ENCODE data around the gene MEI1.

The MEI1 gene

DNA sequence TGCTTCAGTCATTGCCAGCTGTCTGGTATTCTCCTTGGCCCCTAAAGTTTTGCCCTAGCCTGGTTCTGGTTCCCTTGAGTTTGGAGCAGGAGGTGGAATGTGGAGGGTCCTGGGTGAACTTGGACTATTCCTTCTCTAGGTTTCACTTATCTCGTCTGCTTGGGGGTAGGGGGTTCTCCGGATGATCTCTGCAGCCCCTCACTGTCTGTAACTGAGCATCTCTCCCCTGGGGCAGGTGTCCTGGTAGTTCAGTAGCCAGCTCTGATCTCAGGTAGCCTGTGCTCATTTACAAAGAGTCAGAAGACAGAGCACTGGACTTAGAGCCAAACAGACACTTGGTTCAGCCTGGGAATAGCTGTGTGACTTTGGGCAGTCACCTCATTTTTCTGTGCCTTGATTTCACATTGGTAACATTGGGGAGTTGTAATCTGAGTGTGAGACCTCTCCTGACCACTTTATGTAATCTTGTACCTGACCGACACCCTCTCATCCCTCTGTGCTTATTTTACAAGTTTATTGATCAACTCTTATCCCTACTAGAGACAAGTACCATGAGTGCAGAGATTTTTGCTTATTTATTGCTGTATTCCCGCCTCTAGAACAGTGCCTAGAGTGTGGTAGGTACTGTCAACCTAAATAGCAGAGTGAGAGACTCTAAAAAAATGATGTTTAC is 102.0 kb downstream of the MEI1 start:
- H3K4me3 ChIP-seq (ENCODE audit: control insufficient read depth, low read depth, low read length), result peak overlapping the region; percentile 91
- DNase-seq (ENCODE audit: low read depth), result no peak
- no peak for TF ChIP-seq CTCF (conservative IDR thresholded peaks at IDR 0.05; ENCODE audit: control insufficient read depth, insufficient read depth, low read depth, low read length)

DNA sequence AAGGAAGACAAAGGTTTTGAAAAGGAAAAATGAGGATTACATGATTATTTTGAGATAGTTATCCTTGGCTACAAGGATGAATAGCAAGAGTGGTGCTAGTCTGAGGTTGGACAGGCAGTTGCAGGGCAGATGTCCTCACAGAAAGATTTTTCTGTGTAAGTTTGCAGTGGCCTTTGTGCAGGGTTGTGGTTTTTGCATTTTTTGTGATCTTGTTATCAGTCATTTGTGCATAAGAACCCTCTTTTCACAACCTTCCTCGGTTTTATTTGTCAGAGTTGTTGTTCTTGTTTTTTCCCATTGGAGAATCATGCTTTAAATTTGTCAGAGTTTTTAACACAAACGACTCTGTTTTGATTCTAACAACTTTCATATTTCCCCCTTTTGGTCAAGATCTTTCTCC is 102.6 kb downstream of the MEI1 start:
- no peak for TF ChIP-seq CTCF (conservative IDR thresholded peaks at IDR 0.05; ENCODE audit: control insufficient read depth, insufficient read depth, low read depth, low read length)
- DNase-seq (ENCODE audit: low read depth), result no peak
- no peak overlapping the region for H3K4me3 ChIP-seq (ENCODE audit: control insufficient read depth, low read depth, low read length)

- no peak for TF ChIP-seq CTCF (conservative IDR thresholded peaks at IDR 0.05; ENCODE audit: control insufficient read depth, insufficient read depth, low read depth, low read length)
- H3K4me3 ChIP-seq (ENCODE audit: control insufficient read depth, low read depth, low read length), result no peak overlapping the region
- no peak for DNase-seq (ENCODE audit: low read depth)
Measured at GRCh38 chr22:41805639-41806038, 106.3 kb downstream of the MEI1 start.

DNA sequence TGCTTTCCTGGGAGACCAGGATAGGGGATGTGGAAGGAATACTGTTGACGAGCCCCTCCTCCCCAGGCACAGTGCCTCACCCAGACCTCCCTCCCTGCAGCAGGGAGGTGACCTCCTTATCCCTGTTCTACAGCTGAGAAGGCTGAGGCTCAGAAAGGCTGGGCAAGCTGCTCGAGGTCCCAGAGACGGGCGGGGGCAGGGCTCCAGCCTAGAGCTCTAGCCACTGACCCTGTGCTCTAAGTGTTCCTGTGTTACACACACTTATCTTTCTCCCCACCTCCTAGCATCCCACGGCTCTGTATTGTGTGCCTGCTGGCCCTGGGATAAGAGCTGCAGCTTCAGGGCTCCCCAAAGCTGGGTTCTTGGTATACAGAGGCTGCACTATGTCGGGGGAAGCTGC is 109.1 kb downstream of the MEI1 start:
- no peak overlapping the region for H3K4me3 ChIP-seq (ENCODE audit: control insufficient read depth, low read depth, low read length)
- TF ChIP-seq CTCF (conservative IDR thresholded peaks at IDR 0.05; ENCODE audit: control insufficient read depth, insufficient read depth, low read depth, low read length), result no peak
- DNase-seq (ENCODE audit: low read depth), result no peak

GRCh38 chr22:41810022-41810421 is 110.7 kb downstream of the MEI1 start:
- H3K4me3 ChIP-seq (ENCODE audit: control insufficient read depth, low read depth, low read length), result no peak overlapping the region
- no peak for TF ChIP-seq CTCF (conservative IDR thresholded peaks at IDR 0.05; ENCODE audit: control insufficient read depth, insufficient read depth, low read depth, low read length)

GRCh38 chr22:41812805-41813545 is 113.7 kb downstream of the MEI1 start:
- no peak for DNase-seq (ENCODE audit: low read depth)
- no peak overlapping the region for H3K4me3 ChIP-seq (ENCODE audit: control insufficient read depth, low read depth, low read length)
- no peak for TF ChIP-seq CTCF (conservative IDR thresholded peaks at IDR 0.05; ENCODE audit: control insufficient read depth, insufficient read depth, low read depth, low read length)

More at GRCh38 chr22:41810022-41810421, 110.7 kb downstream of the MEI1 start:
- no peak for DNase-seq (ENCODE audit: low read depth)
